ENCODE data around the gene NADK2. TPM values are rescaled to one million over a fixed set of nuclear protein-coding genes. Genes with fewer than 3 reads are reported as not detected.

NADK2 gene
- total RNA-seq, 1 donor from 2014 or later, result 20.7 TPM

DNA sequence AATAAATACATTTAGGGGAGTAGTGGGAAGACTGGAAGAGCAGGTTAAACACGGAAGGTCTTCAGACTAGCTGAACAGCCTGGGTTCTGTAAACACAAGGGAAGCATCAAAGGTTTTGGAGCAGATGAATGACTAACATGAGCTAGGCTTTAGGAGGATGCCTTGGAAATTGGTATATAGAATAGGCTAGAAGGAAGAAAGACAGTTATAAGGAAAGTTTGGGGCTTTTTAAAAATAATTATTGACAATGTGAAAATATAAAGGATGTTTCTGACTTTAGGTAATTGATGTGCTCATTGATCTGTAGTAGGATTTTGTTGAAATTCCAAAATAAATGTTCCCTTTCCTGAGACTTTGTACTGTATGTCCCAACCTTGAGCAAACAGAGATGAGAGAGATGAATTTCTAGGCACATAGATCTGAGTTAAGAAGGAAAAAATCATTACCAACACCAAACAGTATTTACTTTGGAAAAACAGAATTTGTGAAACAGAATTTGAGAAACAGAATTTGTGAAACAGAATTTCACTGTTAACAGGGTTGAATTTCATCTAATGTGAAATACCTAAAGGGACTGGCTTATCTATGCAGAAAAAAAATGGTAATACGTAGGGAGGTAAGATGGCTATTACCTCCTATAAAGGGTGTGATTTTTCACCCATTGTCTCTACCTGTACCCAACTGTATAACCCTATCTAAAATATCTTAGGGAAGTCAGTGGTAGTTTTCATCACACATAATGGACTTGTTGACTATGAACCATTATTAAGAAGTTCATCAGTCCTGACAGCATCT lies 61.0 kb downstream of the NADK2 start:
- H3K4me1 Mint-ChIP-seq (ENCODE audit: low read depth, unreplicated experiment), result no peaks in the 10 kb centered on the region

DNA sequence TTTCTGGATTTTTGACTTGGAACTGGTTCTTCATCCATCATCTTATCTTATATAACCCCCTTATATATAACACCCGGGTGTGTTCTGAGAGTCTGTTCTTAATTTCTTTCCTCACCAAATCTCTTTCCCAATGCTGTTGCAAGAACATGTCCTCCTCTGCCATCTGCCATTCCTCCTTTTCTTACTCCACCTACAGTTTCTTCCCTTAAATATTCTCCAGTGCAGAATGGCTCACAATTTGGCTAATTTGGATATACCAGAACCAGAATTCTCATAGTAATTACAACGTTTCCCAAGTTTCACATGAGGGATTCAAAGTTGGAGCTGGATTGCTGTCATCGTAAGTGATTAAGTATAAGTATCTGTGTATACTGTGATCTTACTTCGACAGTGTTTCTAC lies 61.8 kb downstream of the NADK2 start:
- Histone ChIP-seq H3K4me1 (ENCODE audit: insufficient read depth, low read length) (no peaks in the 10 kb centered on the region), H3K79me2 (ENCODE audit: insufficient read depth, low read length) (no peaks in the 10 kb centered on the region), H3K4me3 (ENCODE audit: insufficient read depth, low read depth, low read length) (no peak overlapping the region), H3K9me3 (ENCODE audit: insufficient read depth, low read depth, low read length) (no peaks in the 10 kb centered on the region), H3K9ac (ENCODE audit: low read length) (no peak overlapping the region), H3K36me3 (ENCODE audit: insufficient read depth, low read length) (peaks cover 30% of the 10 kb centered on the region), H3K27ac (ENCODE audit: low read depth, low read length) (no peak overlapping the region), H3K27me3 (ENCODE audit: insufficient read depth, low read length) (no peaks in the 10 kb centered on the region), H4K20me1 (ENCODE audit: insufficient read depth, low read length) (no peaks in the 10 kb centered on the region), H2AFZ (ENCODE audit: low read depth, low read length) (no peak overlapping the region), H3K4me2 (ENCODE audit: low read length) (no peak overlapping the region)
- Mint-ChIP-seq H3K9me3 (ENCODE audit: unreplicated experiment) (no peaks in the 10 kb centered on the region), H3K4me3 (ENCODE audit: unreplicated experiment) (no peak overlapping the region), H3K36me3 (ENCODE audit: low read depth, unreplicated experiment) (peaks cover 8% of the 10 kb centered on the region), H3K27ac (ENCODE audit: unreplicated experiment) (no peak overlapping the region), H3K4me1 (ENCODE audit: low read depth, unreplicated experiment) (no peaks in the 10 kb centered on the region), H3K27me3 (ENCODE audit: low read depth, unreplicated experiment) (no peaks in the 10 kb centered on the region)
- no peak for FAIRE-seq
- DNase-seq (ENCODE audit: low read depth), result no peak
- TF ChIP-seq EZH2 (IDR thresholded peaks at IDR 0.05; ENCODE audit: insufficient read depth, low read length), result no peak
- TF ChIP-seq, protein P1, sequence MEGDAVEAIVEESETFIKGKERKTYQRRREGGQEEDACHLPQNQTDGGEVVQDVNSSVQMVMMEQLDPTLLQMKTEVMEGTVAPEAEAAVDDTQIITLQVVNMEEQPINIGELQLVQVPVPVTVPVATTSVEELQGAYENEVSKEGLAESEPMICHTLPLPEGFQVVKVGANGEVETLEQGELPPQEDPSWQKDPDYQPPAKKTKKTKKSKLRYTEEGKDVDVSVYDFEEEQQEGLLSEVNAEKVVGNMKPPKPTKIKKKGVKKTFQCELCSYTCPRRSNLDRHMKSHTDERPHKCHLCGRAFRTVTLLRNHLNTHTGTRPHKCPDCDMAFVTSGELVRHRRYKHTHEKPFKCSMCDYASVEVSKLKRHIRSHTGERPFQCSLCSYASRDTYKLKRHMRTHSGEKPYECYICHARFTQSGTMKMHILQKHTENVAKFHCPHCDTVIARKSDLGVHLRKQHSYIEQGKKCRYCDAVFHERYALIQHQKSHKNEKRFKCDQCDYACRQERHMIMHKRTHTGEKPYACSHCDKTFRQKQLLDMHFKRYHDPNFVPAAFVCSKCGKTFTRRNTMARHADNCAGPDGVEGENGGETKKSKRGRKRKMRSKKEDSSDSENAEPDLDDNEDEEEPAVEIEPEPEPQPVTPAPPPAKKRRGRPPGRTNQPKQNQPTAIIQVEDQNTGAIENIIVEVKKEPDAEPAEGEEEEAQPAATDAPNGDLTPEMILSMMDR (IDR thresholded peaks at IDR 0.05; ENCODE audit: insufficient read depth, low read depth, low read length), result no peak

More for the DNA sequence above, 61.0 kb downstream of the NADK2 start:
- peaks cover 10% of the 10 kb centered on the region for H3K36me3 Mint-ChIP-seq (ENCODE audit: low read depth, unreplicated experiment)
- H3K4me3 ChIP-seq (ENCODE audit: insufficient read depth, low read depth, low read length), result no peak overlapping the region
- no peaks in the 10 kb centered on the region for H3K9me3 Mint-ChIP-seq (ENCODE audit: unreplicated experiment)
- no peaks in the 10 kb centered on the region for H3K9me3 ChIP-seq (ENCODE audit: insufficient read depth, low read depth, low read length)
- no peak overlapping the region for H3K4me2 ChIP-seq (ENCODE audit: low read length)
- H3K27me3 Mint-ChIP-seq (ENCODE audit: low read depth, unreplicated experiment), result no peaks in the 10 kb centered on the region
- H3K36me3 ChIP-seq (ENCODE audit: insufficient read depth, low read length), result peaks cover 26% of the 10 kb centered on the region
- no peak overlapping the region for H2AFZ ChIP-seq (ENCODE audit: low read depth, low read length)
- FAIRE-seq, result no peak
- H3K27ac Mint-ChIP-seq (ENCODE audit: unreplicated experiment), result no peak overlapping the region
- no peak for DNase-seq (ENCODE audit: low read depth)
- H3K4me1 ChIP-seq (ENCODE audit: insufficient read depth, low read length), result no peaks in the 10 kb centered on the region
- H3K27me3 ChIP-seq (ENCODE audit: insufficient read depth, low read length), result no peaks in the 10 kb centered on the region
- no peak overlapping the region for H3K27ac ChIP-seq (ENCODE audit: low read depth, low read length)
- H3K4me3 Mint-ChIP-seq (ENCODE audit: unreplicated experiment), result no peak overlapping the region
- no peaks in the 10 kb centered on the region for H4K20me1 ChIP-seq (ENCODE audit: insufficient read depth, low read length)
- no peak overlapping the region for H3K9ac ChIP-seq (ENCODE audit: low read length)
- no peaks in the 10 kb centered on the region for H3K79me2 ChIP-seq (ENCODE audit: insufficient read depth, low read length)
- TF ChIP-seq, protein P1 (IDR thresholded peaks at IDR 0.05; ENCODE audit: insufficient read depth, low read depth, low read length), result no peak
- no peak for TF ChIP-seq EZH2 (IDR thresholded peaks at IDR 0.05; ENCODE audit: insufficient read depth, low read length)

DNA sequence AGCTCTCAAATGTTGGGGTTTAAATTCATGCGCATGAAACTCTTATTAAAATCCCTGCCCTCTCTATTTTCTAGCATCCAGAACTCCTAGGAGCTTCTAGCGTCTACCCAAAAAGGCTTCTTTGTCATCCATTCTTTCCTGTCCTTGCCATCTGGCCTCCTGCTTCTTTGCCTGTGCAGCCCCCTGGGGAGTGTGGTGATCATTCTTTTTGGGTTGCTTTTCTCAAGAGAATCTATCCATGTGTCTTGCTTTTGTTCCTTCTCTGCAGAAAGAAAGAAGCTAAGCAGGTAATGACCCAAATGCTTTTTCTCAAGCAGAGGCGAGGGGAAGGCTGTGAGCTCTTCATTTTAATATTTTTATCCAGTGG lies 63.2 kb downstream of the NADK2 start:
- Mint-ChIP-seq H3K27ac (ENCODE audit: unreplicated experiment) (no peak overlapping the region), H3K36me3 (ENCODE audit: low read depth, unreplicated experiment) (peaks cover 15% of the 10 kb centered on the region), H3K27me3 (ENCODE audit: low read depth, unreplicated experiment) (no peaks in the 10 kb centered on the region), H3K4me1 (ENCODE audit: low read depth, unreplicated experiment) (no peaks in the 10 kb centered on the region), H3K9me3 (ENCODE audit: unreplicated experiment) (no peaks in the 10 kb centered on the region), H3K4me3 (ENCODE audit: unreplicated experiment) (no peak overlapping the region)
- Histone ChIP-seq H3K27me3 (ENCODE audit: insufficient read depth, low read length) (no peaks in the 10 kb centered on the region), H3K4me1 (ENCODE audit: insufficient read depth, low read length) (no peaks in the 10 kb centered on the region), H3K9ac (ENCODE audit: low read length) (no peak overlapping the region), H3K27ac (ENCODE audit: low read depth, low read length) (no peak overlapping the region), H2AFZ (ENCODE audit: low read depth, low read length) (no peak overlapping the region), H3K36me3 (ENCODE audit: insufficient read depth, low read length) (peaks cover 45% of the 10 kb centered on the region), H4K20me1 (ENCODE audit: insufficient read depth, low read length) (no peaks in the 10 kb centered on the region), H3K79me2 (ENCODE audit: insufficient read depth, low read length) (no peaks in the 10 kb centered on the region), H3K4me2 (ENCODE audit: low read length) (no peak overlapping the region), H3K4me3 (ENCODE audit: insufficient read depth, low read depth, low read length) (no peak overlapping the region), H3K9me3 (ENCODE audit: insufficient read depth, low read depth, low read length) (no peaks in the 10 kb centered on the region)
- DNase-seq (ENCODE audit: low read depth) (no peak), FAIRE-seq (no peak)
- TF ChIP-seq, protein P1 (IDR thresholded peaks at IDR 0.05; ENCODE audit: insufficient read depth, low read depth, low read length), result no peak

Data from astrocyte (in vitro differentiated cells and primary cell).